DMS153 treated with DMSO at 0.1 percent for 48 hours (cell line): ENCODE measurements around the gene LSAMP.

Experiments used
- DNase-seq: peaks from one replicate; lab custom pipeline; 2025; ENCODE audit not compliant: unreplicated experiment; lab: John Stamatoyannopoulos, UW

Gene LSAMP

GRCh38 chr3:116176974-116177555, 268.2 kb downstream of the LSAMP start:
- no peak for DNase-seq

- no peak for DNase-seq
These were observed 279.2 kb downstream of the LSAMP start for GRCh38 chr3:116166121-116166520.

- no peak for DNase-seq
These were observed 279.6 kb downstream of the LSAMP start for GRCh38 chr3:116165641-116166040.

- no peak for DNase-seq
These were observed 280.2 kb downstream of the LSAMP start for GRCh38 chr3:116165135-116165534.

GRCh38 chr3:116164039-116164438, 281.2 kb downstream of the LSAMP start:
- no peak for DNase-seq

GRCh38 chr3:116161575-116162525, 283.4 kb downstream of the LSAMP start:
- no peak for DNase-seq

GRCh38 chr3:116160594-116160993, 284.7 kb downstream of the LSAMP start:
- no peak for DNase-seq

- DNase-seq = no peak
These were observed 289.4 kb downstream of the LSAMP start for GRCh38 chr3:116155841-116156240.

GRCh38 chr3:116154389-116154788, 290.9 kb downstream of the LSAMP start:
- no peak for DNase-seq

- no peak for DNase-seq
These were observed 292.1 kb downstream of the LSAMP start for GRCh38 chr3:116153174-116153573.

- no peak for DNase-seq
These were observed 294.6 kb downstream of the LSAMP start for GRCh38 chr3:116150655-116151167.

GRCh38 chr3:116148881-116149851, 296.1 kb downstream of the LSAMP start:
- DNase-seq = peak; percentile 76

GRCh38 chr3:116145613-116146012, 299.7 kb downstream of the LSAMP start:
- DNase-seq = no peak

GRCh38 chr3:116141724-116142123, 303.6 kb downstream of the LSAMP start:
- DNase-seq = no peak

GRCh38 chr3:116140100-116140689, 305.1 kb downstream of the LSAMP start:
- DNase-seq = peak; percentile 59

GRCh38 chr3:116139641-116140040, 305.6 kb downstream of the LSAMP start:
- no peak for DNase-seq

GRCh38 chr3:116135457-116136085, 309.7 kb downstream of the LSAMP start:
- DNase-seq = no peak

GRCh38 chr3:116129187-116129946, 315.9 kb downstream of the LSAMP start:
- no peak for DNase-seq

- no peak for DNase-seq
These were observed 317.8 kb downstream of the LSAMP start for GRCh38 chr3:116127464-116127863.
